NT2/D1 (cell line): ENCODE data around the gene KHDC3L.

ENCODE experiments used
- DNase-seq: peaks from one replicate; pipeline ENCODE4 v3.0.0-alpha.2; 2011; ENCODE audit warnings: low read depth, low spot score
- H3K27me3 ChIP-seq: 2 replicates; pipeline ENCODE4 v1.6.0; 2011; ENCODE audit warnings: mild to moderate bottlenecking; ENCODE audit not compliant: insufficient read length, insufficient read depth
- H3K36me3 ChIP-seq: 2 replicates; pipeline ENCODE4 v1.6.1; 2011; ENCODE audit warnings: mild to moderate bottlenecking, low read length, mixed read lengths; ENCODE audit not compliant: insufficient read depth, insufficient read length
- H3K4me1 ChIP-seq: 2 replicates; pipeline ENCODE4 v1.5.1; 2011; ENCODE audit not compliant: insufficient read depth, insufficient read length
- H3K4me3 ChIP-seq: 2 replicates; pipeline ENCODE4 v1.5.1; 2011; ENCODE audit warnings: low read depth; ENCODE audit not compliant: insufficient read length
- H3K9ac ChIP-seq: 2 replicates; pipeline ENCODE4 v1.6.0; 2011; ENCODE audit warnings: low read depth; ENCODE audit not compliant: insufficient read length
- H3K9me3 ChIP-seq: 2 replicates; pipeline ENCODE4 v1.5.1; 2011; ENCODE audit warnings: mild to moderate bottlenecking, low read length; ENCODE audit not compliant: insufficient read depth
- SUZ12 ChIP-seq: IDR thresholded peaks from 2 replicates; pipeline ENCODE4 v1.6.1; 2011; ENCODE audit not compliant: insufficient read length, insufficient read depth; ENCODE audit errors: extremely low read depth
- YY1 ChIP-seq: IDR thresholded peaks from 2 replicates; pipeline ENCODE4 v1.6.1; 2011; ENCODE audit not compliant: insufficient read length, insufficient read depth
- ZNF274 ChIP-seq: IDR thresholded peaks from 2 replicates; pipeline ENCODE4 v1.6.1; 2011; ENCODE audit warnings: mild to moderate bottlenecking, low read depth, low read length

The KHDC3L gene

GRCh38 chr6:73362358-73362757 lies at the start of gene KHDC3L:
Gene KHDC3L (plus strand): TSS chr6:73362658. CDS start chr6:73362730, 72 bp downstream.
- H3K27me3 ChIP-seq, result peaks cover 12% of the 10 kb centered on the region
- no peak within 1 kb of the TSS for H3K9ac ChIP-seq
- H3K9me3 ChIP-seq, result peaks cover 11% of the 10 kb centered on the region; the same call in 1 of the 2 replicates
- no peak for DNase-seq
- H3K4me3 ChIP-seq, result no peak within 1 kb of the TSS
- H3K36me3 ChIP-seq, result no peaks in the 10 kb centered on the region
- H3K4me1 ChIP-seq, result no peaks in the 10 kb centered on the region
- no peak for TF ChIP-seq SUZ12
- no peak for TF ChIP-seq YY1
- TF ChIP-seq ZNF274, result no peak

GRCh38 chr6:73314577-73315492 lies 47.6 kb upstream of the KHDC3L start:
- H3K9ac ChIP-seq, result no peak overlapping the region
- TF ChIP-seq SUZ12 (no peak), YY1 (no peak), ZNF274 (no peak)
- H3K27me3 ChIP-seq, result no peaks in the 10 kb centered on the region
- no peaks in the 10 kb centered on the region for H3K4me1 ChIP-seq
- H3K4me3 ChIP-seq, result no peak overlapping the region
- H3K36me3 ChIP-seq, result no peaks in the 10 kb centered on the region
- H3K9me3 ChIP-seq, result peaks cover 23% of the 10 kb centered on the region
- DNase-seq, result no peak

GRCh38 chr6:73323323-73323722 lies 39.1 kb upstream of the KHDC3L start:
- H3K4me3 ChIP-seq, result no peak overlapping the region
- peaks cover 10% of the 10 kb centered on the region for H3K9me3 ChIP-seq
- H3K36me3 ChIP-seq, result no peaks in the 10 kb centered on the region
- no peak overlapping the region for H3K9ac ChIP-seq
- H3K4me1 ChIP-seq, result no peaks in the 10 kb centered on the region
- DNase-seq, result no peak
- TF ChIP-seq YY1 (no peak), ZNF274 (no peak)
- no peaks in the 10 kb centered on the region for H3K27me3 ChIP-seq

- no peak for TF ChIP-seq ZNF274
- no peak for TF ChIP-seq SUZ12
- no peak for TF ChIP-seq YY1
- H3K9me3 ChIP-seq, result no peaks in the 10 kb centered on the region
- H3K4me1 ChIP-seq, result no peaks in the 10 kb centered on the region
- no peak for DNase-seq
- no peak overlapping the region for H3K4me3 ChIP-seq
- H3K9ac ChIP-seq, result no peak overlapping the region
- H3K27me3 ChIP-seq, result peaks cover 5% of the 10 kb centered on the region
- H3K36me3 ChIP-seq, result no peaks in the 10 kb centered on the region
Measured at GRCh38 chr6:73325656-73326055, 36.8 kb upstream of the KHDC3L start.

- DNase-seq, result no peak
- Histone ChIP-seq H3K4me3 (no peak overlapping the region), H3K4me1 (no peaks in the 10 kb centered on the region), H3K9me3 (no peaks in the 10 kb centered on the region), H3K27me3 (peaks cover 14% of the 10 kb centered on the region), H3K36me3 (no peaks in the 10 kb centered on the region), H3K9ac (no peak overlapping the region)
- TF ChIP-seq ZNF274, result no peak
- TF ChIP-seq SUZ12, result no peak
- TF ChIP-seq YY1, result no peak
Measured at GRCh38 chr6:73328790-73329189, 33.7 kb upstream of the KHDC3L start.

GRCh38 chr6:73329201-73329600 lies 33.3 kb upstream of the KHDC3L start:
- DNase-seq, result no peak
- Histone ChIP-seq H3K4me1 (no peaks in the 10 kb centered on the region), H3K9me3 (no peaks in the 10 kb centered on the region), H3K36me3 (no peaks in the 10 kb centered on the region), H3K27me3 (peaks cover 14% of the 10 kb centered on the region), H3K4me3 (no peak overlapping the region), H3K9ac (no peak overlapping the region)
- TF ChIP-seq ZNF274, result no peak
- TF ChIP-seq SUZ12, result no peak
- TF ChIP-seq YY1, result no peak

GRCh38 chr6:73339340-73339739 lies 23.1 kb upstream of the KHDC3L start:
- no peaks in the 10 kb centered on the region for H3K9me3 ChIP-seq
- no peaks in the 10 kb centered on the region for H3K4me1 ChIP-seq
- no peak for TF ChIP-seq SUZ12
- no peak for TF ChIP-seq ZNF274
- no peak for TF ChIP-seq YY1
- H3K4me3 ChIP-seq, result no peak overlapping the region
- H3K36me3 ChIP-seq, result no peaks in the 10 kb centered on the region
- no peak for DNase-seq
- H3K27me3 ChIP-seq, result peaks cover 47% of the 10 kb centered on the region
- no peak overlapping the region for H3K9ac ChIP-seq

- Histone ChIP-seq H3K27me3 (peaks cover 55% of the 10 kb centered on the region), H3K9me3 (no peaks in the 10 kb centered on the region), H3K4me1 (no peaks in the 10 kb centered on the region), H3K4me3 (no peak overlapping the region), H3K36me3 (no peaks in the 10 kb centered on the region), H3K9ac (no peak overlapping the region)
- TF ChIP-seq ZNF274 (no peak), YY1 (no peak), SUZ12 (no peak)
- DNase-seq, result no peak
Measured at GRCh38 chr6:73340048-73340447, 22.4 kb upstream of the KHDC3L start.
